HG03520 (cell line): ENCODE measurements around the gene CUL7.

ENCODE experiments used
- ATAC-seq: cut with Tn5 transposase; IDR thresholded peaks from one replicate; pipeline ENCODE4 v1.9.1; 2021; ENCODE audit warnings: mild to moderate bottlenecking, moderate library complexity; ENCODE audit not compliant: unreplicated experiment

Gene CUL7

GRCh38 chr6:43077981-43078511 lies 24.4 kb upstream of the CUL7 start:
- no peak for ATAC-seq

GRCh38 chr6:43077333-43077809 lies 23.7 kb upstream of the CUL7 start:
- no peak for ATAC-seq

GRCh38 chr6:43076464-43077332 lies 23.0 kb upstream of the CUL7 start:
- no peak for ATAC-seq

- no peak for ATAC-seq
These were observed 22.2 kb upstream of the CUL7 start, which contains the start of gene PTK7 for GRCh38 chr6:43075670-43076463. TSS of gene PTK7 (plus strand) at chr6:43076314. CDS start at chr6:43076489, 175 bp downstream.

- ATAC-seq: no peak
These were observed 21.4 kb upstream of the CUL7 start for GRCh38 chr6:43074847-43075669.

GRCh38 chr6:43070028-43070632 lies 16.5 kb upstream of the CUL7 start:
- ATAC-seq: no peak

GRCh38 chr6:43062818-43063217 lies 9.2 kb upstream of the CUL7 start:
- no peak for ATAC-seq

GRCh38 chr6:43061861-43062260 lies 8.2 kb upstream of the CUL7 start:
- no peak for ATAC-seq

GRCh38 chr6:43060755-43061633 lies 7.3 kb upstream of the CUL7 start:
- no peak for ATAC-seq

GRCh38 chr6:43060034-43060754 lies 6.5 kb upstream of the CUL7 start:
- peak; percentile 23 for ATAC-seq

- ATAC-seq: peak; percentile 83
These were observed 5.8 kb upstream of the CUL7 start, which contains the start of the genes KLC4 and MRPL2 for GRCh38 chr6:43059168-43060033. TSS of gene KLC4 (plus strand) at chr6:43059631. CDS start at chr6:43061336, 1,705 bp downstream. TSS of gene MRPL2 (minus strand) at chr6:43059434. CDS start at chr6:43059381, 53 bp downstream.

GRCh38 chr6:43058531-43058930 lies 4.9 kb upstream of the CUL7 start:
- ATAC-seq: no peak

GRCh38 chr6:43055966-43056365 lies 2.3 kb upstream of the CUL7 start:
- ATAC-seq: no peak

GRCh38 chr6:43054206-43054943 lies 724 bp upstream of the CUL7 start:
- no peak for ATAC-seq

GRCh38 chr6:43052842-43053544 lies 658 bp downstream of the CUL7 start:
- no peak for ATAC-seq

GRCh38 chr6:43052225-43052841 lies 1.3 kb downstream of the CUL7 start:
- no peak for ATAC-seq
